ENCODE data around the gene GMPS. TPM values are rescaled to one million over a fixed set of nuclear protein-coding genes. Genes with fewer than 3 reads are reported as not detected.

GMPS gene
- 125 to 136 TPM (median 128 TPM) in 3 replicates for total RNA-seq (2021)
- percentile 88 among the genes with signal in this experiment for Bru-seq, nascent RNA
- long read RNA-seq, experiment 1, full-length matches to known transcripts: 488 of 557 reads
- long read RNA-seq, experiment 1, partial matches to known transcripts: 43 of 557 reads
- long read RNA-seq, experiment 1, other reads (novel, unspliced or antisense): 26 of 557 reads
- long read RNA-seq, experiment 2, full-length matches to known transcripts: 91 of 154 reads
- long read RNA-seq, experiment 2, partial matches to known transcripts: 37 of 154 reads
- long read RNA-seq, experiment 2, other reads (novel, unspliced or antisense): 26 of 154 reads
- long read RNA-seq, experiment 3, full-length matches to known transcripts: 125 of 150 reads
- long read RNA-seq, experiment 3, partial matches to known transcripts: 18 of 150 reads
- long read RNA-seq, experiment 3, other reads (novel, unspliced or antisense): 7 of 150 reads

DNA sequence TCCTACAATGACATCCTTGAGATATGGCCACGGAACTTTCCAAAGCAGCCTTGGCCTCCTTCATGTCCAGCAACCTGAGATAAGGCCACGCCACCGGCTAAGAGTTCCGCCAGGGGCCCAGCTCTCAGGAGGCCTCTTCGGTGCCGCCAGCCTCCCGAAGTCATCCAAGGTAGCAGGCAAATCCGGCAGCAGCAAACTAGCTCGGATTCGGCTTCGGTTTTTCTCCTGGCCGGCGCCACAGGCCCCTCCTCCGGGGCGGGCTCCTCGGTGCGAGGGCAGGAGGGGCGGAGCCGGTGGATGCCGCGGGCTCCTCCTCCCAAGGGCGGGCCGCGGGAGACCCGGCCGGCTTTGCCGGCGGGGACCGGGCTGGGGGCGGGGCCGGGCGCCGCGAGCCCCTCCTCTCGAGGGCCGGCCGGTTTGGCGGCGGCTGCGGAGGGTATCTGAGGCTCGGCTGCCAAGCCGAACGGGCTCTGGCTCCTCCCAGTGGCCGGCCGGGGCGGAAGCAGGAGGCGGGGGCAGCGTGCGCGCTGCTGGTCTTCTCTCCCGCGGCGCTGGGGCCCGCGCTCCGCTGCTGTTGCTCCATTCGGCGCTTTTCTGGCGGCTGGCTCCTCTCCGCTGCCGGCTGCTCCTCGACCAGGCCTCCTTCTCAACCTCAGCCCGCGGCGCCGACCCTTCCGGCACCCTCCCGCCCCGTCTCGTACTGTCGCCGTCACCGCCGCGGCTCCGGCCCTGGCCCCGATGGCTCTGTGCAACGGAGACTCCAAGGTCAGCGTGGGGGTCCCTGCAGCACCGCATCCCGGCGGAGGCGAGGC lies at the start of gene GMPS:
Gene GMPS, plus strand, starts transcription at position 518 of the 812 bp plus-strand sequence. Its CDS starts 221 bp downstream, at position 739.
- no peaks in the 10 kb centered on the region for H3K9me3 Mint-ChIP-seq
- H3K36me3 Mint-ChIP-seq: no peaks in the 10 kb centered on the region
- H3K4me3 Mint-ChIP-seq: peak within 1 kb of the TSS; percentile 96
- ChIA-PET POLR2A (interaction anchor here (0.6 to 1.5 kb wide), 5 partner anchors 16 to 124 kb away, joined by 3 to 12 read pairs (median 5); partner anchors contain the start of genes C3orf33 and SLC33A1), CTCF (interaction anchor here (0.6 to 3.5 kb wide), 19 partner anchors 9 to 1318 kb away, joined by 3 to 44 read pairs (median 4); partner anchors contain the start of genes C3orf33, PLCH1 and SLC33A1)
- H3K27ac Mint-ChIP-seq: peak within 1 kb of the TSS; percentile 95
- peak; percentile 92 for ATAC-seq
- peaks cover 33% of the 10 kb centered on the region for H3K4me1 Mint-ChIP-seq
- H3K27me3 Mint-ChIP-seq (ENCODE audit: low read depth): no peaks in the 10 kb centered on the region
- DNase-seq (ENCODE audit: low spot score): peak; percentile 96
- TF ChIP-seq TEAD1 (CRISPR knock-in tag; IDR thresholded peaks at IDR 0.05): peak; percentile 60
- peak; percentile 19; the same call in 1 of the 2 replicates for TF ChIP-seq NFE2L1 (CRISPR knock-in tag; IDR thresholded peaks at IDR 0.05)
- 0 out of 2 replicates have a peak, but pooled peaks have one; percentile 47 for TF ChIP-seq KAT7 (CRISPR knock-in tag; IDR thresholded peaks at IDR 0.05; ENCODE audit: borderline replicate concordance)
- TF ChIP-seq SMAD4 (CRISPR knock-in tag; IDR thresholded peaks at IDR 0.05): no peak
- TF ChIP-seq ZNF219 (CRISPR knock-in tag; IDR thresholded peaks at IDR 0.05; ENCODE audit: borderline replicate concordance): 0 out of 2 replicates have a peak, but pooled peaks have one; percentile 72
- TF ChIP-seq, protein P1, sequence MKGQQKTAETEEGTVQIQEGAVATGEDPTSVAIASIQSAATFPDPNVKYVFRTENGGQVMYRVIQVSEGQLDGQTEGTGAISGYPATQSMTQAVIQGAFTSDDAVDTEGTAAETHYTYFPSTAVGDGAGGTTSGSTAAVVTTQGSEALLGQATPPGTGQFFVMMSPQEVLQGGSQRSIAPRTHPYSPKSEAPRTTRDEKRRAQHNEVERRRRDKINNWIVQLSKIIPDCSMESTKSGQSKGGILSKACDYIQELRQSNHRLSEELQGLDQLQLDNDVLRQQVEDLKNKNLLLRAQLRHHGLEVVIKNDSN (CRISPR knock-in tag; IDR thresholded peaks at IDR 0.05): 0 out of 2 replicates have a peak, but pooled peaks have one; percentile 24
- TF ChIP-seq, protein P2, sequence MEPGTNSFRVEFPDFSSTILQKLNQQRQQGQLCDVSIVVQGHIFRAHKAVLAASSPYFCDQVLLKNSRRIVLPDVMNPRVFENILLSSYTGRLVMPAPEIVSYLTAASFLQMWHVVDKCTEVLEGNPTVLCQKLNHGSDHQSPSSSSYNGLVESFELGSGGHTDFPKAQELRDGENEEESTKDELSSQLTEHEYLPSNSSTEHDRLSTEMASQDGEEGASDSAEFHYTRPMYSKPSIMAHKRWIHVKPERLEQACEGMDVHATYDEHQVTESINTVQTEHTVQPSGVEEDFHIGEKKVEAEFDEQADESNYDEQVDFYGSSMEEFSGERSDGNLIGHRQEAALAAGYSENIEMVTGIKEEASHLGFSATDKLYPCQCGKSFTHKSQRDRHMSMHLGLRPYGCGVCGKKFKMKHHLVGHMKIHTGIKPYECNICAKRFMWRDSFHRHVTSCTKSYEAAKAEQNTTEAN (CRISPR knock-in tag; IDR thresholded peaks at IDR 0.05): no peak
- TF ChIP-seq NR1H2 (CRISPR knock-in tag; IDR thresholded peaks at IDR 0.05): no peak
- TF ChIP-seq TEAD4 (CRISPR knock-in tag; IDR thresholded peaks at IDR 0.05): peak; percentile 53; the same call in 1 of the 2 replicates
- TF ChIP-seq, protein P3, sequence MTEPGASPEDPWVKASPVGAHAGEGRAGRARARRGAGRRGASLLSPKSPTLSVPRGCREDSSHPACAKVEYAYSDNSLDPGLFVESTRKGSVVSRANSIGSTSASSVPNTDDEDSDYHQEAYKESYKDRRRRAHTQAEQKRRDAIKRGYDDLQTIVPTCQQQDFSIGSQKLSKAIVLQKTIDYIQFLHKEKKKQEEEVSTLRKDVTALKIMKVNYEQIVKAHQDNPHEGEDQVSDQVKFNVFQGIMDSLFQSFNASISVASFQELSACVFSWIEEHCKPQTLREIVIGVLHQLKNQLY (CRISPR knock-in tag; IDR thresholded peaks at IDR 0.05): 0 out of 2 replicates have a peak, but pooled peaks have one; percentile 43
- TF ChIP-seq, protein P4, sequence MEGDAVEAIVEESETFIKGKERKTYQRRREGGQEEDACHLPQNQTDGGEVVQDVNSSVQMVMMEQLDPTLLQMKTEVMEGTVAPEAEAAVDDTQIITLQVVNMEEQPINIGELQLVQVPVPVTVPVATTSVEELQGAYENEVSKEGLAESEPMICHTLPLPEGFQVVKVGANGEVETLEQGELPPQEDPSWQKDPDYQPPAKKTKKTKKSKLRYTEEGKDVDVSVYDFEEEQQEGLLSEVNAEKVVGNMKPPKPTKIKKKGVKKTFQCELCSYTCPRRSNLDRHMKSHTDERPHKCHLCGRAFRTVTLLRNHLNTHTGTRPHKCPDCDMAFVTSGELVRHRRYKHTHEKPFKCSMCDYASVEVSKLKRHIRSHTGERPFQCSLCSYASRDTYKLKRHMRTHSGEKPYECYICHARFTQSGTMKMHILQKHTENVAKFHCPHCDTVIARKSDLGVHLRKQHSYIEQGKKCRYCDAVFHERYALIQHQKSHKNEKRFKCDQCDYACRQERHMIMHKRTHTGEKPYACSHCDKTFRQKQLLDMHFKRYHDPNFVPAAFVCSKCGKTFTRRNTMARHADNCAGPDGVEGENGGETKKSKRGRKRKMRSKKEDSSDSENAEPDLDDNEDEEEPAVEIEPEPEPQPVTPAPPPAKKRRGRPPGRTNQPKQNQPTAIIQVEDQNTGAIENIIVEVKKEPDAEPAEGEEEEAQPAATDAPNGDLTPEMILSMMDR (IDR thresholded peaks at IDR 0.05): no peak
- TF ChIP-seq, protein P5, sequence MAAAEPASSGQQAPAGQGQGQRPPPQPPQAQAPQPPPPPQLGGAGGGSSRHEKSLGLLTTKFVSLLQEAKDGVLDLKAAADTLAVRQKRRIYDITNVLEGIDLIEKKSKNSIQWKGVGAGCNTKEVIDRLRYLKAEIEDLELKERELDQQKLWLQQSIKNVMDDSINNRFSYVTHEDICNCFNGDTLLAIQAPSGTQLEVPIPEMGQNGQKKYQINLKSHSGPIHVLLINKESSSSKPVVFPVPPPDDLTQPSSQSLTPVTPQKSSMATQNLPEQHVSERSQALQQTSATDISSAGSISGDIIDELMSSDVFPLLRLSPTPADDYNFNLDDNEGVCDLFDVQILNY (CRISPR knock-in tag; IDR thresholded peaks at IDR 0.05): 0 out of 2 replicates have a peak, but pooled peaks have one; percentile 77
- TF ChIP-seq, protein P6, sequence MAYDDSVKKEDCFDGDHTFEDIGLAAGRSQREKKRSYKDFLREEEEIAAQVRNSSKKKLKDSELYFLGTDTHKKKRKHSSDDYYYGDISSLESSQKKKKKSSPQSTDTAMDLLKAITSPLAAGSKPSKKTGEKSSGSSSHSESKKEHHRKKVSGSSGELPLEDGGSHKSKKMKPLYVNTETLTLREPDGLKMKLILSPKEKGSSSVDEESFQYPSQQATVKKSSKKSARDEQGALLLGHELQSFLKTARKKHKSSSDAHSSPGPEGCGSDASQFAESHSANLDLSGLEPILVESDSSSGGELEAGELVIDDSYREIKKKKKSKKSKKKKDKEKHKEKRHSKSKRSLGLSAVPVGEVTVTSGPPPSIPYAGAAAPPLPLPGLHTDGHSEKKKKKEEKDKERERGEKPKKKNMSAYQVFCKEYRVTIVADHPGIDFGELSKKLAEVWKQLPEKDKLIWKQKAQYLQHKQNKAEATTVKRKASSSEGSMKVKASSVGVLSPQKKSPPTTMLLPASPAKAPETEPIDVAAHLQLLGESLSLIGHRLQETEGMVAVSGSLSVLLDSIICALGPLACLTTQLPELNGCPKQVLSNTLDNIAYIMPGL (CRISPR knock-in tag; IDR thresholded peaks at IDR 0.05): peak; percentile 95
- no peak for TF ChIP-seq ZNF138 (CRISPR knock-in tag; conservative IDR thresholded peaks at IDR 0.05)
- TF ChIP-seq, protein P7, sequence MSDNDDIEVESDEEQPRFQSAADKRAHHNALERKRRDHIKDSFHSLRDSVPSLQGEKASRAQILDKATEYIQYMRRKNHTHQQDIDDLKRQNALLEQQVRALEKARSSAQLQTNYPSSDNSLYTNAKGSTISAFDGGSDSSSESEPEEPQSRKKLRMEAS (CRISPR knock-in tag; IDR thresholded peaks at IDR 0.05): peak; percentile 64
- TF ChIP-seq JAZF1 (CRISPR knock-in tag; IDR thresholded peaks at IDR 0.05): no peak
- TF ChIP-seq SP1 (CRISPR knock-in tag; conservative IDR thresholded peaks at IDR 0.05): peak; percentile 87
- 0 out of 2 replicates have a peak, but pooled peaks have one; percentile 3 for TF ChIP-seq ZBTB21 (CRISPR knock-in tag; IDR thresholded peaks at IDR 0.05; ENCODE audit: borderline replicate concordance)
- TF ChIP-seq PRRX2 (CRISPR knock-in tag; IDR thresholded peaks at IDR 0.05): no peak
- TF ChIP-seq, protein P8, sequence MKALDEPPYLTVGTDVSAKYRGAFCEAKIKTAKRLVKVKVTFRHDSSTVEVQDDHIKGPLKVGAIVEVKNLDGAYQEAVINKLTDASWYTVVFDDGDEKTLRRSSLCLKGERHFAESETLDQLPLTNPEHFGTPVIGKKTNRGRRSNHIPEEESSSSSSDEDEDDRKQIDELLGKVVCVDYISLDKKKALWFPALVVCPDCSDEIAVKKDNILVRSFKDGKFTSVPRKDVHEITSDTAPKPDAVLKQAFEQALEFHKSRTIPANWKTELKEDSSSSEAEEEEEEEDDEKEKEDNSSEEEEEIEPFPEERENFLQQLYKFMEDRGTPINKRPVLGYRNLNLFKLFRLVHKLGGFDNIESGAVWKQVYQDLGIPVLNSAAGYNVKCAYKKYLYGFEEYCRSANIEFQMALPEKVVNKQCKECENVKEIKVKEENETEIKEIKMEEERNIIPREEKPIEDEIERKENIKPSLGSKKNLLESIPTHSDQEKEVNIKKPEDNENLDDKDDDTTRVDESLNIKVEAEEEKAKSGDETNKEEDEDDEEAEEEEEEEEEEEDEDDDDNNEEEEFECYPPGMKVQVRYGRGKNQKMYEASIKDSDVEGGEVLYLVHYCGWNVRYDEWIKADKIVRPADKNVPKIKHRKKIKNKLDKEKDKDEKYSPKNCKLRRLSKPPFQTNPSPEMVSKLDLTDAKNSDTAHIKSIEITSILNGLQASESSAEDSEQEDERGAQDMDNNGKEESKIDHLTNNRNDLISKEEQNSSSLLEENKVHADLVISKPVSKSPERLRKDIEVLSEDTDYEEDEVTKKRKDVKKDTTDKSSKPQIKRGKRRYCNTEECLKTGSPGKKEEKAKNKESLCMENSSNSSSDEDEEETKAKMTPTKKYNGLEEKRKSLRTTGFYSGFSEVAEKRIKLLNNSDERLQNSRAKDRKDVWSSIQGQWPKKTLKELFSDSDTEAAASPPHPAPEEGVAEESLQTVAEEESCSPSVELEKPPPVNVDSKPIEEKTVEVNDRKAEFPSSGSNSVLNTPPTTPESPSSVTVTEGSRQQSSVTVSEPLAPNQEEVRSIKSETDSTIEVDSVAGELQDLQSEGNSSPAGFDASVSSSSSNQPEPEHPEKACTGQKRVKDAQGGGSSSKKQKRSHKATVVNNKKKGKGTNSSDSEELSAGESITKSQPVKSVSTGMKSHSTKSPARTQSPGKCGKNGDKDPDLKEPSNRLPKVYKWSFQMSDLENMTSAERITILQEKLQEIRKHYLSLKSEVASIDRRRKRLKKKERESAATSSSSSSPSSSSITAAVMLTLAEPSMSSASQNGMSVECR (CRISPR knock-in tag; IDR thresholded peaks at IDR 0.05; ENCODE audit: borderline replicate concordance): peak; percentile 72; the same call in 1 of the 2 replicates
- TF ChIP-seq FOXP1 (CRISPR knock-in tag; IDR thresholded peaks at IDR 0.05; ENCODE audit: borderline replicate concordance): peak; percentile 10; the same call in 1 of the 2 replicates
- TF ChIP-seq RELA (CRISPR knock-in tag; IDR thresholded peaks at IDR 0.05; ENCODE audit: borderline replicate concordance): peak; percentile 10; the same call in 1 of the 2 replicates
